ENCODE data around the gene SPOCK3.

DNA sequence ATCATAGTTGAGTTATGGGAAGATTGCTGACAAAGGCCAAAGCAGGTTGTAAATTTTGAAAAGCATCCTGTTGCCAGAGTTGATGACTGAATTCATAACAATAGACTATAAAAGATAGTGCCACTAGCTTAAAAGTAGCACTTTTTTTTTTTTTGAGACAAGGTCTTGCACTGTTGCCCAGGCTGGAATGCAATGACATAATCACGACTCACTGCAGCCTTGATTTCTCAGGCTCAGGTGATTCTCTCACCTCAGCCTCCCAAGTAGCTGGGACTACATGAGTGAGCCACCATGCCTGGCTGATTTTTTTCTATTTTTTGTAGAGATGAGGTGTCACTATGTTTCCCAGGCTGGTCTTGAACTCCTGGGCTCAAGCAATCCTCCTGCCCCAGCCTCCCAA, 122.7 kb downstream of the SPOCK3 start:
- TF ChIP-seq, protein P1, sequence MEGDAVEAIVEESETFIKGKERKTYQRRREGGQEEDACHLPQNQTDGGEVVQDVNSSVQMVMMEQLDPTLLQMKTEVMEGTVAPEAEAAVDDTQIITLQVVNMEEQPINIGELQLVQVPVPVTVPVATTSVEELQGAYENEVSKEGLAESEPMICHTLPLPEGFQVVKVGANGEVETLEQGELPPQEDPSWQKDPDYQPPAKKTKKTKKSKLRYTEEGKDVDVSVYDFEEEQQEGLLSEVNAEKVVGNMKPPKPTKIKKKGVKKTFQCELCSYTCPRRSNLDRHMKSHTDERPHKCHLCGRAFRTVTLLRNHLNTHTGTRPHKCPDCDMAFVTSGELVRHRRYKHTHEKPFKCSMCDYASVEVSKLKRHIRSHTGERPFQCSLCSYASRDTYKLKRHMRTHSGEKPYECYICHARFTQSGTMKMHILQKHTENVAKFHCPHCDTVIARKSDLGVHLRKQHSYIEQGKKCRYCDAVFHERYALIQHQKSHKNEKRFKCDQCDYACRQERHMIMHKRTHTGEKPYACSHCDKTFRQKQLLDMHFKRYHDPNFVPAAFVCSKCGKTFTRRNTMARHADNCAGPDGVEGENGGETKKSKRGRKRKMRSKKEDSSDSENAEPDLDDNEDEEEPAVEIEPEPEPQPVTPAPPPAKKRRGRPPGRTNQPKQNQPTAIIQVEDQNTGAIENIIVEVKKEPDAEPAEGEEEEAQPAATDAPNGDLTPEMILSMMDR (IDR thresholded peaks at IDR 0.05; ENCODE audit: borderline replicate concordance, extremely low read depth, low read length, poor library complexity, severe bottlenecking): no peak
- TF ChIP-seq EZH2 (IDR thresholded peaks at IDR 0.05; ENCODE audit: borderline replicate concordance, low read depth, low read length, severe bottlenecking): no peak

Data from DND-41 (cell line).